ENCODE data around the gene DOK4. TPM values are rescaled to one million over a fixed set of nuclear protein-coding genes. Genes with fewer than 3 reads are reported as not detected.

Gene DOK4
- total and polyA plus RNA-seq, 2 of the 8 experiments (the other 6 are each of a cell fraction or from before 2014, with no cell fraction given) = 24.0 to 28.9 TPM

GRCh38 chr16:57447186-57447962 lies 38.9 kb downstream of the DOK4 start, which contains the start of the genes CIAPIN1 and COQ9:
Gene CIAPIN1, minus strand, starts transcription at chr16:57447385. Its CDS starts 6,457 bp downstream, at chr16:57440928.
Gene COQ9, plus strand, starts transcription at chr16:57447479. Its CDS starts 27 bp downstream, at chr16:57447506.
- Histone ChIP-seq H3K23ac (ENCODE audit: insufficient read length) (no peak within 1 kb of the TSS), H3K79me1 (ENCODE audit: low read depth, low read length) (no peaks in the 10 kb centered on the region; the same call in 1 of the 2 replicates), H3K9ac (replicated peaks in 1 of 4; ENCODE audit: extremely low read depth in 1 of 4, low read depth in 3 of 4, low read length in 3 of 4) (peak within 1 kb of the TSS; percentile 81 to 97 (median 88)), H2BK20ac (ENCODE audit: low read length) (no peak within 1 kb of the TSS), H4K5ac (ENCODE audit: insufficient read length, low read depth, low read length) (peak within 1 kb of the TSS; percentile 69), H3K27me3 (replicated peaks in 1 of 4; ENCODE audit: control insufficient read depth in 3 of 4, extremely low read depth in 1 of 4, insufficient read depth in 3 of 4, low read length in 3 of 4) (no peaks in the 10 kb centered on the region), H3K4me3 (ENCODE audit: extremely low read depth in 1 of 4, insufficient read depth in 2 of 4, low read depth in 3 of 4, low read length in 4 of 4) (peak within 1 kb of the TSS; percentile 80 to 97 (median 96)), H3K56ac (replicated peaks; ENCODE audit: insufficient read length, low read depth, low read length) (peak within 1 kb of the TSS; percentile 91), H3K14ac (ENCODE audit: insufficient read length) (no peak within 1 kb of the TSS), H4K20me1 (replicated peaks in 1 of 2; ENCODE audit: control insufficient read depth in 1 of 2, insufficient read depth in 2 of 2, low read length in 2 of 2) (no peaks in the 10 kb centered on the region), H2AFZ (ENCODE audit: low read length) (peak within 1 kb of the TSS; percentile 43), H3K36me3 (ENCODE audit: control insufficient read depth in 2 of 4, insufficient read depth in 4 of 4, low read length in 3 of 4) (peaks cover 0 to 9% (median 0%) of the 10 kb centered on the region in 4 experiments; a peak in 3 of 8 replicates), H3K4me1 (replicated peaks in 1 of 4; ENCODE audit: control insufficient read depth in 3 of 4, insufficient read depth in 4 of 4, low read length in 3 of 4) (peaks cover 0 to 3% (median 3%) of the 10 kb centered on the region in 4 experiments; a peak in 5 of 7 replicates), H2AK5ac (ENCODE audit: low read depth, low read length) (no peak within 1 kb of the TSS), H3K4ac (replicated peaks; ENCODE audit: insufficient read length, low read depth, low read length) (no peak within 1 kb of the TSS), H4K91ac (replicated peaks; ENCODE audit: insufficient read length, low read length) (peak within 1 kb of the TSS; percentile 61), H3K18ac (ENCODE audit: extremely low read depth, low read length) (peak within 1 kb of the TSS; percentile 76; the same call in 1 of the 2 replicates), H2BK120ac (replicated peaks; ENCODE audit: low read depth, low read length) (no peak within 1 kb of the TSS), H3K9me3 (ENCODE audit: insufficient read depth in 2 of 2, low read depth in 1 of 2, low read length in 1 of 2) (no peaks in the 10 kb centered on the region), H3K79me2 (ENCODE audit: control insufficient read depth in 1 of 2, insufficient read depth in 2 of 2, low read length in 2 of 2) (peaks cover 7 to 36% of the 10 kb centered on the region in 2 experiments), H4K8ac (ENCODE audit: extremely low read depth, insufficient read depth, low read length) (peak within 1 kb of the TSS; percentile 97), H3K27ac (ENCODE audit: low read depth, low read length) (peak within 1 kb of the TSS; percentile 73), H3K23me2 (ENCODE audit: low read depth, low read length) (peaks cover 6% of the 10 kb centered on the region), H2BK12ac (ENCODE audit: low read depth, low read length) (no peak within 1 kb of the TSS), H2BK5ac (ENCODE audit: low read depth, low read length) (peak within 1 kb of the TSS; percentile 79; the same call in 1 of the 2 replicates), H2BK15ac (ENCODE audit: low read length) (peak within 1 kb of the TSS; percentile 89; the same call in 1 of the 2 replicates), H3K4me2 (ENCODE audit: insufficient read depth in 1 of 2, low read depth in 2 of 2, low read length in 2 of 2) (peak within 1 kb of the TSS; percentile 88 to 96)
- CTCF ChIA-PET (ENCODE audit: partially characterized antibody) = interaction anchor here (0.9 to 4.4 kb wide), 8 partner anchors 13 to 75 kb away, joined by 3 to 27 read pairs (median 4); no protein-coding TSS in a partner anchor
- POLR2A ChIA-PET (ENCODE audit: partially characterized antibody) = interaction anchor here (0.7 to 2.0 kb wide), 15 partner anchors 9 to 148 kb away, joined by 3 to 20 read pairs (median 5); partner anchors contain the start of genes CX3CL1 and POLR2C
- WGBS, 2 experiments (ENCODE audit: extremely low coverage in 1 of 2, insufficient coverage in 1 of 2, insufficient read length in 1 of 2, insufficient replicate concordance in 2 of 2, low coverage in 1 of 2, low lambda C conversion rate in 2 of 2, missing lambda C conversion rate in 1 of 2) = 3% methylated on average over 37 of the region's 68 CpGs; no CpG with 5 or more reads in 1 of the 2 experiments
- FAIRE-seq = no peak
- peak; percentile 73 to 90 for DNase-seq (ENCODE audit: low read depth in 1 of 2, low spot score in 2 of 2)
- no peak for TF ChIP-seq EZH2 (IDR thresholded peaks at IDR 0.05; ENCODE audit: low read depth, low read length, severe bottlenecking)

Data from H1 (cell line).